GM18517 (cell line): ENCODE measurements around the gene PBX3.

Experiments used
- ATAC-seq: cut with Tn5 transposase; IDR thresholded peaks from one replicate; pipeline ENCODE4 v1.9.1; 2021; ENCODE audit warnings: mild to moderate bottlenecking, moderate library complexity; ENCODE audit not compliant: unreplicated experiment

PBX3 gene

GRCh38 chr9:126016579-126017290, 269.6 kb downstream of the PBX3 start:
- no peak for ATAC-seq
